Left lobe of liver (tissue), 2 donors: Measurements from ENCODE around the gene CHMP4B. TPM values are rescaled to one million over a fixed set of nuclear protein-coding genes. Genes with fewer than 3 reads are reported as not detected.

Experiments used
- ATAC-seq: fragments of 200-7000 bp; cut with Tn5 transposase; one replicate; pipeline ENCODE4 v1.9.1; 2020; ENCODE audit warnings: mild to moderate bottlenecking, moderate library complexity
- DNase-seq: peaks from one replicate; pipeline ENCODE4 v3.0.0-alpha.2; 2020; ENCODE audit warnings: low spot score
- total RNA-seq: library from RNA; stranded (reverse); gene quantifications from one replicate; pipeline ENCODE4 v1.2.1, GENCODE V29; 2021
- donor health status: DM: no; HTN: no; CAD: no; lungs with moderate emphysema.
- donor health status: DM: no; HTN: yes; CAD: no.

CHMP4B gene
- total RNA-seq, 1 donor from 2014 or later: 24.4 TPM

- ATAC-seq (no peak), DNase-seq (no peak)
Measured at GRCh38 chr20:33889312-33889711, 78.2 kb downstream of the CHMP4B start.

- no peak for DNase-seq
- ATAC-seq: no peak
Measured at GRCh38 chr20:33890557-33890956, 79.4 kb downstream of the CHMP4B start.

GRCh38 chr20:33893314-33893713 lies 82.2 kb downstream of the CHMP4B start:
- DNase-seq (no peak), ATAC-seq (no peak)

- ATAC-seq: no peak
- no peak for DNase-seq
Measured at GRCh38 chr20:33894798-33895197, 83.7 kb downstream of the CHMP4B start.

- DNase-seq (no peak), ATAC-seq (no peak)
Measured at GRCh38 chr20:33896509-33896908, 85.4 kb downstream of the CHMP4B start.

GRCh38 chr20:33897313-33897912 lies 86.3 kb downstream of the CHMP4B start:
- ATAC-seq: no peak
- no peak for DNase-seq

GRCh38 chr20:33899106-33899505 lies 88.0 kb downstream of the CHMP4B start:
- ATAC-seq (no peak), DNase-seq (no peak)

GRCh38 chr20:33900521-33901131 lies 89.5 kb downstream of the CHMP4B start:
- no peak for DNase-seq
- ATAC-seq: no peak

GRCh38 chr20:33901132-33901523 lies 90.0 kb downstream of the CHMP4B start:
- no peak for DNase-seq
- no peak for ATAC-seq

GRCh38 chr20:33902011-33902410 lies 90.9 kb downstream of the CHMP4B start:
- no peak for DNase-seq
- no peak for ATAC-seq

Other genes starting within 250 kb of the CHMP4B start
- gene C20orf144, start 149.0 kb upstream of the CHMP4B start, total RNA-seq: not detected
- 0.20 TPM for gene ACTL10, start 144.4 kb upstream of the CHMP4B start, total RNA-seq
- 19.9 TPM for gene NECAB3, start 136.9 kb upstream of the CHMP4B start, total RNA-seq
- 0.60 TPM for gene E2F1, start 125.0 kb upstream of the CHMP4B start, total RNA-seq
- 15.4 TPM for gene PXMP4, start 91.0 kb upstream of the CHMP4B start, total RNA-seq
- gene ZNF341, start 79.4 kb upstream of the CHMP4B start, total RNA-seq: 1.5 TPM
- 26.8 TPM for gene RALY, start 182.6 kb downstream of the CHMP4B start, total RNA-seq